Activated CD4-positive, CD25-positive, alpha-beta regulatory T cell treated with anti-CD3 and anti-CD28 coated beads, Interleukin-2, amount 50 U/mL, for 24 hours (primary cell): Measurements from ENCODE around the gene CRLF1.

Source experiments
- ATAC-seq, 2 donors: fragments of 150-1000 bp; cut with Tn5 transposase; one replicate each; pipeline ENCODE4 v1.10.0; 2021; ENCODE audit warnings: mild to moderate bottlenecking in 1 of 2, moderate library complexity in 1 of 2

The CRLF1 gene

GRCh38 chr19:18606281-18607225 is at the start of gene CRLF1:
CRLF1 (minus strand) TSS chr19:18606799; CDS start chr19:18606656, 143 bp downstream.
- ATAC-seq, result no peak

GRCh38 chr19:18655173-18655844 is 48.7 kb upstream of the CRLF1 start:
- ATAC-seq, result no peak

- ATAC-seq, result no peak
Observed at GRCh38 chr19:18654469-18654868, 47.9 kb upstream of the CRLF1 start.

DNA sequence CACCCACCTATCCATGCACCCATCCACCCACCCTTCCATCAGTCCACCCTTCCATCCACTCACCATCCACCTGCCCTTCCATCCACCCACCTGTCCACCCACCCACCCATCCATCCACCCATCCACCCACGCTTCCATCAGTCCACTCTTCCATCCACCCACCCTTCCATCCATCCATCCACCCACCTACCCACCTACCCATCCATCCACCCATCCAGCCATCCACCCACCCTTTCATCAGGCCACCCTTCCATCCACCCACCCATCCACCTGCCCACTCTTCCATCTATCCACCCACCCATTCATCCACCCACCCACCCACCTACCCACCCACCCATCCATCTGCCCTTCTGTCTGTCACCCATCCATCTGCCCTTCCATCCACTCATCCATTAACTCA is 47.3 kb upstream of the CRLF1 start:
- ATAC-seq, result no peak

DNA sequence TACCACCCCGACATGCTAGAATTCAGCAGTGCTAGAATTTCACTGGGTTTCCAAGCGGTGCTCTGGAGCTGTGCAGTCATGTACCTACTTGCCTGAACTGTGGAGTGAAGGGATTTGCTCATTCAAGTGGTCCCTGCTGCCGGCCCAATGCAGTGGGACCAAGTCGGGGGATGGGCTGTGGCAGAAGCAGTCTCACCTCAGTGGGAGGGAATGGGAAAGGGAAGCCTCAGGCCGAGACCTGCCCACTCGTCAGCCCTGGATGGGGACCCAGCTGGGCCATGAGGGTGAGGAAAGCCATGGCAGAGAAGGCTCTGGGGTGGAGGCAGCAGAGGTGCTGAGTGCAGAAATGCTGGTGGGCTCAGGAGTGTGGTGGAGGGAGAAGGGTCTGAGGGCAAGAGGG is 45.1 kb upstream of the CRLF1 start:
- ATAC-seq, result no peak

DNA sequence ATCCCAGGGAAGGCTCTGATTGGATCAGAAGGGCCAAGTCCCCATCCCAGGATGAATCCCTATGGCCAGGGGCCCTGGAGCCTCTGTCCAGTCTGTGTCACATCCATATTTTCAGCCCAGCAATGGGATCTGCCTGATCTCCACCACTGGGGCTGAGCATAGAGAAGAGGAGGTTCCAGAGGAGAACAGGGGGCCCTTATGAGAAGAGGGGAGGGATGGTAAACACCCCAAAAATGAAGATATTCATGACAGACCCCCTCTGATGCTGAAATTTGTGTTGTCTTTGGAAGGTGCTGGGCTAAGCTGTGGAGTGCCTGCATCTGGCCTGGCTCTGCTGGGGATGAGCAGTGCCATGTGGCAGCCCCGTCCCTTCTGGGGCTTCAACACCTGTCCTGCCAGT is 44.7 kb upstream of the CRLF1 start:
- no peak for ATAC-seq

DNA sequence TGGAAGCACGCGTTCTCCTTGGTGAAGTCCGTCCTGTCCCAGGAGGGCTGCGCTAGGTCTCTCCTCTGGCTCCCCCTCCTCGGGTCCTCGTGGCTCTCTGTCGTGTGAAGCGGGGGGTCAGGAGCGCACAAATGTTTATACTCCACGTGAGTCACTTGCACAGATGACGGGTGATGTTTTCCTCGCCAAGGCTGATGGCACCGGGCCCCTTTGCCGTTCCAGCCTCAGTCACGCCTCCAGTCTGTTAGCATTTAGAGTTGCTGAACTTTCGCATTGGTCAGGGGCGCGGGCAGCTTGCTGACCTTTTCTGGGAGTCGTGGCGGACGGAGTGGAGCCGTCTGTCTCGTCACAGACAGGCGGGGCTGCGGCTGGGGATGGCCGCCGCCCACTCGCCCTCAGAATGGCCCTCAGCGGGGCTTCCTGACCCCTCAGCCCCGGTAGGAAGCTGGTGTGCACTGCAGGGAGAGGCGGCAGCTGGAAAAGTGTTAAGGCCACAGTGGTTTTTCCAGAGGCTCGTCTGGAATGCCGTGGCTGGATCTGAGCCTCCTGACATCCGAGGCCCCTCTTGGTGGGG is 44.0 kb upstream of the CRLF1 start:
- no peak for ATAC-seq

DNA sequence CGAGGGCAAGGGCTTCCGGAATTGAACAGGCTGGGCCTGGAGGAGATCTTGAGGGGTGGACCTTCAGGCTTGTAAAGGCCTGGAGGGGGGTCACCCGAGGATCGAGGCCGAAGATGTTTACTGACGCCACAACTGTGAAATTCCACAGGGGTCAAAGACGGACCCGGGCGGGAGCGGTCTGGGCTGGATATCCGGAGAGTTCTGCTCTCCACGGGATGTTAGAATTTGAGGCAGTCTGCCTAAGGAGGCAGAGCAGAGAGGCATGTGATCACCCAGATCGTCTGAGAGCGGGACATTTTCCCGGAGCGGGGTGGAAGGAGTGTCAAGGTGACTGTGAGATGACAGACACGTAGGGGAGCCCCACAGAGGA is 43.4 kb upstream of the CRLF1 start:
- no peak for ATAC-seq

GRCh38 chr19:18649371-18650020 is 42.9 kb upstream of the CRLF1 start:
- ATAC-seq, result no peak

DNA sequence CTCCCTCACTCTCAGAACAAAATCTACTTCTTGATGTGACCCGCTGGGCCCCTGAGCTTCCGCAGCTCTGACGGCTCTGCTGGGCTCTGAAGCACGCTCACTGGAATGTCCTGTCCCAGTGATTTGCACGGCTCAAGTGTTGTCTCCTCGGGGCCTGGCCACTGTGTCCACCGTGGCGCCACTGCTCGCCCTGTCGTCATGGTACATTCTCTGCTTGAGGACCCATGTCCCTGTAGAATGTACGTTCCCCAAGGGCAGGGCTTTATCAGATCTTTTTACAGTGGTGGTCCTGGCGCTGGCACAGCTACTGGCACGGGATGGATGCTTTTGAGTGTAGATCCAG is 42.3 kb upstream of the CRLF1 start:
- no peak for ATAC-seq

DNA sequence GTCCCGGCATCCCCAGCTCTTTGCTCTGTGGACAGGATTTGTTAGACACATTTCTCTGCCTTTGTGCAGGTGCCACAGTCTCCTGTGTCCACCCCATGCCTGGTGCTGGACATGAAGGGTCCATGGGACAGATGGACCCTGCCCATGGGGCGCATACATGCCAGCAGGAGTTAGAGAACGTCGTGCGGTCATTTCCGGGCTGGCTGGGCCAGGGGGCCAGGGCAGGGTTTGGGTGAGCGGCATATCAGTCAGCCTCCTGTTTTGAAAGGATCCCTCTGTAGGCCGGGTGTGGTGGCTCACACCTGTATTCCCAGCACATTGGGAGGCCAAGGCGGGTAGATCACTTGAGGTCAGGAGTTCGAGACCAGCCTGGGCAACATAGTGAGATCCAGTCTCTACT is 41.2 kb upstream of the CRLF1 start:
- no peak for ATAC-seq

DNA sequence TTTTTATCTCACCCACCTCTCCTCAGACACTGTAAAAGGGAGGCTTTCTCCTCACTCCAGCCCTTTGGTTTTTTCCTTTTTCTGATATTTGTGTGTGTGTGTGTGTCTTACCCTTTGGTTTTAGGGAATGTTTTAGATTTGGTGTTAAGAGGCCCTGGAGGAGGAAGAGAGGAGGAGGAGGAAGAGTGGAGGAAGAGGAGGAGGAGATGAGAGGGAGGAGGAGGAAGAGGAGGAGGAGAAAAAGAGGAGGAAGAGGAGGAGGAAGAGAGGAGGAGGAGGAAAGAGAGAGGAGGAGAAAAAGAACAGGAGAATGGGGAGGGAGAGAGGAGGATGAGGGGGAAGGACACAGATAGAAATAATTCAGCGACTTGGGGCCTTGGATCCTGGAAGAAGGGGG is 40.8 kb upstream of the CRLF1 start:
- ATAC-seq, result no peak

DNA sequence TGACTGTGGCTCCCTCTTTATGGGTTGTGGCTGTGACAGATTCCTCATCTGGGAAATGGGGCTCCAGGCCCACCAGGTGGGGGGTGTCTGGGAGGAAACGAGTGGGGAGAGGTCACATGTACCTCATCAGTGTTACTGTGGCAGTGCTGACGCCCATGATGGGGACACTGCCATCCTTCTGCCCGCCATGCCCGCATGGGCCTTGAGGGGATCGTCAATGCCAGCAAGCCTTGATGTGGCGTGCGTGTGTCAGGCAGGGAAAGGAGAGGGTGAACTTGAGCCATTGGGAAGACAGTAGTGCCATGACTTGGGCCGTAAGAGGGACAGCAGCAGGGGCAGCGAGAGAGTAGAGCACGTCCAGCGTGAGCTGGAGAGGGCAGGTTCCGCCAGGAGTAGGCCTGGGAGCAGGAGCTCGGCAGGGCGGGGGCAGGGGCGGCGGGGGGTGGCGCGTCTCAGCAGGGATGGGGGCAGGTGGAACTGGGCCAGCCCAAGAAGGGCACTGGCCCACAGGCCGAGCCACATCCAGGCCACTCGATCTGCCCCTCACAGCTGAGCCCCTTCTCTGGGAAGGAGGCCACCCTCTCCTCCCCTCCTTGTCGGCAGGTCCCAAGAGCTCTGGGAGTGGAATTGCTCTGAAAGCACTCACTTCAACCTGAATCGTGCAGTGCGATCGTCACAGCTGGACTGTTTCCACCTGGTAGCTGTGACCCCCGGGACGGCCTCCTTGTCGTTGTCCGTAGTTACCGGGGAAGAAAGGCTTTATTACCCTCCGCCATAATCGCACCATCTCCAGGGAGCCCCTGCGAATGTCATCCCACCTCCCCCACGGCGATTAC is 40.2 kb upstream of the CRLF1 start:
- ATAC-seq, result no peak

DNA sequence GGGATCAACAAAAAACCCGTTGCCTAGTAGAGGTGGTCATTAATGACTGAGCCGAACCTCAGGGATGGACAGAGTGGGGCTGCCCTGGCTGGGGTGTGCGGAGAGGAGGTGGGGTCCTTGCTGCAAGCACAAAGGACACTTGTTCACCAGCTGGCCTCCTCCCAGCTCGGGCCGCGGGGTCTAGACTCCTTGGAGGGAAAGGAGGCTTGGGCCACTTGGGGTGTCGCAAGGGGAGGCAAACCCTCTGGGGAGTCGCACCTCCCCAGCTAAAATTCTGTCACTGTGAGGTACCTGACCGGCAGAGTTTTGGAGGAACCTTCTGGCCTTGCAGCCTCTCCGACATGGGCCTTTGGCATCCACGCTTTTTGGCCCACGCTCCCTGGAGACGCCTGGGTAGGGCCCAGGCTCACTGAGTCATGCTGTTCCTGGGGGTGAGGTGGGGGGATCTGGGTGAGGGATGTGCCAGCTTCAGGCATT is 38.5 kb upstream of the CRLF1 start:
- no peak for ATAC-seq

- ATAC-seq, result no peak
Observed at GRCh38 chr19:18644196-18645034, 37.8 kb upstream of the CRLF1 start.

GRCh38 chr19:18639706-18640243 is 33.2 kb upstream of the CRLF1 start:
- no peak for ATAC-seq

DNA sequence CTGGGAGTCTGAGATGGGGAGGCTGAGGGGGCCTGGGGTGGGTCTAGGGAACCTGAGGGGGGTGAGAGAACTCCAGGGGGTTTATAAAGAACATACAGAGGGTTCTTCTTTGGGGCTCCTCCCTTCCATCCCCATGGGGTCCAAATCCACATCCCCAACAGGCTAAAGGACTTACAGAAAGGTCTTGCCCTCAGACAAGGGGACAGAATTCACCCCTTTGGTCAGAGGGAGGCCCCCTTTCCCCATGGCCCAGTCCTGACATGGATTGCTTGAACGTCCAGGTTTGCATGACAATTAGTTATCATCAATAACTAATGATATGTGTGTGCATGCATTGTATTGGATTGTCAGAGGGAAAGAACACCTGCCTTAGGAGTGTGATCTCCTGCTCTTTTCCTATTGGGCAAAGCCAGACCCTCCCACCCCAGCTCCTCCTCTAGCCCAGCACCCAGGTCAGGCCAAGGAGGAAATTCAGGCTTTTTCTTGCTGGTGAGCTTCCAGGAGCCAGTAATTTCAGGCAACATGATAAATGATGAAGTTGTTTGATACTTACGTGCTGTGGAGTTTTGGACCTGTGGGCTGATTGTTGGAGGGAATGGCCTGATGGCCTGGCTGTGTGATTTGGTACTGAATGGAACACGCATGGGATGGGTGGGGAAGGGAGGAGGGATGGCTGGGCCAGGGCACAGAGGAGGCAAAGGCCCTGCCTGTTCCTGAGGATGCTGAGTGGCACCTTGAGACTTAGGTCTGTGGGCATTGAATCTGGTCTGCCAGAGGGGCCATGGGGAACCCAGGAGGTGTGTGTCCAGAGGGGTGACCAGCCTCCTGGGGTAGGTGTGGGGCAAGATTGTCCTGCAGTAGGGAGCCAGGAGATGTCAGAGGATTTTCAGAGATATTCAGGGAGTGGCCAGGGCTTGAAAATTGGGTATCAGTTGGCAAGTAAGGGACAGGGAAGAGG is 31.4 kb upstream of the CRLF1 start:
- ATAC-seq, result no peak

GRCh38 chr19:18636969-18637629 is 30.5 kb upstream of the CRLF1 start, which contains the start of gene KLHL26:
KLHL26 (plus strand) TSS chr19:18637028; CDS start chr19:18637055, 27 bp downstream.
- no peak for ATAC-seq
